ENCODE measurements around the gene GOLGA6L2. TPM values are rescaled to one million over a fixed set of nuclear protein-coding genes. Genes with fewer than 3 reads are reported as not detected.

Gene GOLGA6L2
- total RNA-seq, 1 donor from 2014 or later: not detected

DNA sequence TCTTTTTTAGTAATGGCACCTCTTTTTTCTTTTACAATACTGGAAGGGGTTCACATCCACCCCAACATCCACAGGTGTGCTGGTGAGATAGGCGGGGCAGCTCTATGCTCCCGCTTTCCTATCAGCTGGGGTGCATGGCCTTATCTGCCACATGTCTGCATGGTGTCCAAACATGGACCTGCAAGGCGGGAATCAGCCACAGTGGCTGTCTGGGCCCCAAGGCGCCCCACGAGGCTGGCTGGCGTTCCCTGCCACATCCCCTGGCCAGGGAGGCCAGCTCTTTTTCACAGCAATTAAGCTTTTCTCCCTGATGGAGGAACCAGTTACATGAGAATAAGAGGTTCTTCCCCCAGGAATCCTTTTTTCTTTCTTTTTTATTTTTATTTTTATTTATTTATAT lies 30.9 kb upstream of the GOLGA6L2 start:
- Mint-ChIP-seq H3K9me3 (peaks cover 21% of the 10 kb centered on the region), H3K36me3 (no peaks in the 10 kb centered on the region)
- TF ChIP-seq, protein P1, sequence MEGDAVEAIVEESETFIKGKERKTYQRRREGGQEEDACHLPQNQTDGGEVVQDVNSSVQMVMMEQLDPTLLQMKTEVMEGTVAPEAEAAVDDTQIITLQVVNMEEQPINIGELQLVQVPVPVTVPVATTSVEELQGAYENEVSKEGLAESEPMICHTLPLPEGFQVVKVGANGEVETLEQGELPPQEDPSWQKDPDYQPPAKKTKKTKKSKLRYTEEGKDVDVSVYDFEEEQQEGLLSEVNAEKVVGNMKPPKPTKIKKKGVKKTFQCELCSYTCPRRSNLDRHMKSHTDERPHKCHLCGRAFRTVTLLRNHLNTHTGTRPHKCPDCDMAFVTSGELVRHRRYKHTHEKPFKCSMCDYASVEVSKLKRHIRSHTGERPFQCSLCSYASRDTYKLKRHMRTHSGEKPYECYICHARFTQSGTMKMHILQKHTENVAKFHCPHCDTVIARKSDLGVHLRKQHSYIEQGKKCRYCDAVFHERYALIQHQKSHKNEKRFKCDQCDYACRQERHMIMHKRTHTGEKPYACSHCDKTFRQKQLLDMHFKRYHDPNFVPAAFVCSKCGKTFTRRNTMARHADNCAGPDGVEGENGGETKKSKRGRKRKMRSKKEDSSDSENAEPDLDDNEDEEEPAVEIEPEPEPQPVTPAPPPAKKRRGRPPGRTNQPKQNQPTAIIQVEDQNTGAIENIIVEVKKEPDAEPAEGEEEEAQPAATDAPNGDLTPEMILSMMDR (IDR thresholded peaks at IDR 0.05; ENCODE audit: unreplicated experiment): no peak

DNA sequence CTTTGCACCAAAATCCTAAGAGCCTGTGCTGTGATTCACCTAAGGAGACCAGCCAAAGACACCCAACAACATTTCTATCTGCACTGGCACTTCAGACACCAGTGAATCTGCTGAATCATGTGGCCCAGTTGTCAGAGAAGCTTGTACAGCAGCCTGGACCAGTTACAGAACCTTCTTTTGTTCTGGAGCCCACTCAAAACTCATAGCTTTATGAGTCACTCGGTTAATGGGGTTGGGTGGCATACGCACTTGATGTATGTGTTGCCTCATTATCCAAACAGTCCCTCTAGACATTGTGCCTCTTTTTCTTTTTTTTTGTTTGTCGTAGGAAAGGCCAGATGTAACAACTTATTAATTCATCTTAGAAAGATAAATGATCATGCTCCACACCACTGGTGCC lies 25.6 kb upstream of the GOLGA6L2 start:
- no peak for DNase-seq (ENCODE audit: low spot score in 2 of 2, unreplicated experiment in 2 of 2)
- Mint-ChIP-seq H3K4me1 (no peaks in the 10 kb centered on the region), H3K9me3 (peaks cover 18% of the 10 kb centered on the region), H3K27ac (no peak overlapping the region), H3K27me3 (ENCODE audit: low read depth) (no peaks in the 10 kb centered on the region), H3K36me3 (no peaks in the 10 kb centered on the region), H3K4me3 (no peak overlapping the region)
- TF ChIP-seq, protein P1 (IDR thresholded peaks at IDR 0.05; ENCODE audit: unreplicated experiment): no peak

More for the DNA sequence above, 30.9 kb upstream of the GOLGA6L2 start:
- Mint-ChIP-seq H3K4me3 (no peak overlapping the region), H3K4me1 (no peaks in the 10 kb centered on the region), H3K27me3 (ENCODE audit: low read depth) (no peaks in the 10 kb centered on the region), H3K27ac (no peak overlapping the region)
- no peak for DNase-seq (ENCODE audit: low spot score in 2 of 2, unreplicated experiment in 2 of 2)

DNA sequence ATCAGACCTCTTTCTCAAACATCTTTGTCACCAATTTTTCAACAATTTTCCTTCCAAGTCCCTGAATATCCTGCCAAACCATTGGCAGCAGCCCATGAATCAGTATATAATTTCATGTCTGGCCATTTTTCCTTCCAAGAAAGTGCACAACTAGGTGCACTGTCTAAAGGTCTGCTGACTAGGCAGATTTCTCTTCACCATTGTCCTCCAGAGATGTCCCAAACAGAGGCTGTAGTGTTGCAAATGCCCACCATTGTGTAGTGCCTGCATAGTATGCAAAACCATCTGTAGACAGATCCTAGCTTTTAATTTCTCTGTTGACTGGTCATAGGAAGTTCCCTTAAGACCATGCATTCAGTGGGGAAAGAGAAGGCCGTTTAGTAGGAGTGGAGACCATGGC lies 25.0 kb upstream of the GOLGA6L2 start:
- Mint-ChIP-seq H3K27me3 (ENCODE audit: low read depth) (no peaks in the 10 kb centered on the region), H3K4me3 (no peak overlapping the region), H3K9me3 (peaks cover 22% of the 10 kb centered on the region), H3K27ac (no peak overlapping the region), H3K4me1 (no peaks in the 10 kb centered on the region), H3K36me3 (no peaks in the 10 kb centered on the region)
- no peak for DNase-seq (ENCODE audit: low spot score in 2 of 2, unreplicated experiment in 2 of 2)
- TF ChIP-seq, protein P1 (IDR thresholded peaks at IDR 0.05; ENCODE audit: unreplicated experiment): no peak

DNA sequence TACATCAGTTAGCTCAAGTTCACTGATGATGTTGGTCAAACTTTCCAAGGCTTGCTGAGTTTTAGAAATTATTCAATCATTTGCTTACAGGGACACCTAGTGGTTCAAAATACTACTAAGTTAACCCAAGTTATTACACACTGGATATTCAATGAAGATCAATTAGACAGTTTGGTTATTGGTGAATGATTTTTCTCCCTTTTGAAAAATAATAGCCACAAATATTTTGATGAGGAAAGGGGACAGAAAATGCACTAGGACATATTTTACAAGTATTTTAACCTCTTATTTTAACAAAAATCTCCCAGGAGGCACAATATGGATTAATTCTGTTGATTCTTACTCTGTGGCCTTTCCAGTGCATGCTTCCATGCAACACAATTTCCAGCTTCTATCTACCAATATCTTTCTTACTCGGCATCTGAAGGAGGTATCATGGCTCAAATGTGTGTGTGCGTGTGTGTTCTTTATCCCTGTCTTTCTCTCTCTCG lies 20.1 kb upstream of the GOLGA6L2 start:
- TF ChIP-seq, protein P1 (IDR thresholded peaks at IDR 0.05; ENCODE audit: unreplicated experiment): no peak
- no peak overlapping the region for H3K27ac Mint-ChIP-seq
- H3K9me3 Mint-ChIP-seq: peaks cover 21% of the 10 kb centered on the region
- H3K27me3 Mint-ChIP-seq (ENCODE audit: low read depth): no peaks in the 10 kb centered on the region
- H3K4me3 Mint-ChIP-seq: no peak overlapping the region
- H3K4me1 Mint-ChIP-seq: no peaks in the 10 kb centered on the region
- no peaks in the 10 kb centered on the region for H3K36me3 Mint-ChIP-seq
- no peak for DNase-seq (ENCODE audit: low spot score in 2 of 2, unreplicated experiment in 2 of 2)

DNA sequence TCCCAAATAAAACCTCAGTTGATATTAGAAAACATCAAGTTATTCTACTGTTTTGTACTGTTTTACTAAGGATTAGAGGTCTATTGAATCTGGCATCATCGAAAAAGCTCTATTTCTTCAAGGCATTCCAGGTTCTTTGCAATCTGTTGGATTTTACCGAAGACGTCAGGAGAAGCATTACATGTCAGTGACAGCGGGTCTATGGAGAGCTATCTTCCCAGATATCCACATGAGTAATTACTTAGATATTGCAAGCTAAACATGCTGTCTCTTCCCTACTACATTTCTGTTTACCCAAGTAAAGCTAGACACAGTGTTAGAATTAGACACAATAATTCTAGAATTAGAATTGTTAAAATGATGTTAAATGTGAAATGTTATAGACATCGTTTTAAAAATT lies 10.8 kb upstream of the GOLGA6L2 start:
- no peak for DNase-seq (ENCODE audit: low spot score in 2 of 2, unreplicated experiment in 2 of 2)
- H3K27ac Mint-ChIP-seq: no peak overlapping the region
- H3K4me3 Mint-ChIP-seq: no peak overlapping the region
- no peaks in the 10 kb centered on the region for H3K27me3 Mint-ChIP-seq (ENCODE audit: low read depth)
- H3K4me1 Mint-ChIP-seq: no peaks in the 10 kb centered on the region
- TF ChIP-seq, protein P1 (IDR thresholded peaks at IDR 0.05; ENCODE audit: unreplicated experiment): no peak
- H3K36me3 Mint-ChIP-seq: no peaks in the 10 kb centered on the region
- H3K9me3 Mint-ChIP-seq: peaks cover 20% of the 10 kb centered on the region
